Stimulated activated CD8-positive, alpha-beta memory T cell treated with anti-CD3 and anti-CD28 coated beads, Interleukin-12 subunit alpha, Interleukin-12 subunit beta, amount 100 ng/mL, for 24 hours (primary cell): Measurements from ENCODE around the gene PIGZ.

Experiments
- DNase-seq: peaks from one replicate; pipeline ENCODE4 v3.0.0-alpha.2; 2020; ENCODE audit errors: extremely low read depth

PIGZ gene

GRCh38 chr3:196968233-196969133 lies at the start of gene PIGZ:
TSS of gene PIGZ (minus strand) at chr3:196968833. CDS start at chr3:196952031, 16,802 bp downstream.
- no peak for DNase-seq

GRCh38 chr3:197017003-197017402 lies 48.4 kb upstream of the PIGZ start:
- no peak for DNase-seq

GRCh38 chr3:197015790-197016736 lies 47.4 kb upstream of the PIGZ start:
- no peak for DNase-seq

GRCh38 chr3:197014942-197015575 lies 46.4 kb upstream of the PIGZ start:
- no peak for DNase-seq

GRCh38 chr3:197014024-197014423 lies 45.4 kb upstream of the PIGZ start:
- DNase-seq: no peak

GRCh38 chr3:197012540-197012883 lies 43.9 kb upstream of the PIGZ start:
- no peak for DNase-seq

GRCh38 chr3:197011780-197012539 lies 43.3 kb upstream of the PIGZ start:
- DNase-seq: no peak

- DNase-seq: no peak
These were observed 42.1 kb upstream of the PIGZ start for GRCh38 chr3:197010556-197011351.

GRCh38 chr3:197009532-197010019 lies 40.9 kb upstream of the PIGZ start:
- DNase-seq: no peak

- no peak for DNase-seq
These were observed 40.0 kb upstream of the PIGZ start for GRCh38 chr3:197008436-197009209.

- DNase-seq: no peak
These were observed 39.3 kb upstream of the PIGZ start for GRCh38 chr3:197007953-197008352.

- no peak for DNase-seq
These were observed 38.8 kb upstream of the PIGZ start for GRCh38 chr3:197007296-197007940.

GRCh38 chr3:197006860-197007259 lies 38.2 kb upstream of the PIGZ start:
- no peak for DNase-seq

- DNase-seq: no peak
These were observed 37.8 kb upstream of the PIGZ start for GRCh38 chr3:197006446-197006845.

GRCh38 chr3:197003461-197004385 lies 35.1 kb upstream of the PIGZ start:
- DNase-seq: no peak

- peak; percentile 60 for DNase-seq
These were observed 34.2 kb upstream of the PIGZ start for GRCh38 chr3:197002701-197003454.
